ENCODE data around the gene HIPK2. TPM values are rescaled to one million over a fixed set of nuclear protein-coding genes. Genes with fewer than 3 reads are reported as not detected.
A peak's percentile ranks its signal among the peaks of the same experiment; 100 is the strongest.

HIPK2 gene
- total RNA-seq, 2 experiments from 2014 or later: 15.4 to 16.1 TPM

DNA sequence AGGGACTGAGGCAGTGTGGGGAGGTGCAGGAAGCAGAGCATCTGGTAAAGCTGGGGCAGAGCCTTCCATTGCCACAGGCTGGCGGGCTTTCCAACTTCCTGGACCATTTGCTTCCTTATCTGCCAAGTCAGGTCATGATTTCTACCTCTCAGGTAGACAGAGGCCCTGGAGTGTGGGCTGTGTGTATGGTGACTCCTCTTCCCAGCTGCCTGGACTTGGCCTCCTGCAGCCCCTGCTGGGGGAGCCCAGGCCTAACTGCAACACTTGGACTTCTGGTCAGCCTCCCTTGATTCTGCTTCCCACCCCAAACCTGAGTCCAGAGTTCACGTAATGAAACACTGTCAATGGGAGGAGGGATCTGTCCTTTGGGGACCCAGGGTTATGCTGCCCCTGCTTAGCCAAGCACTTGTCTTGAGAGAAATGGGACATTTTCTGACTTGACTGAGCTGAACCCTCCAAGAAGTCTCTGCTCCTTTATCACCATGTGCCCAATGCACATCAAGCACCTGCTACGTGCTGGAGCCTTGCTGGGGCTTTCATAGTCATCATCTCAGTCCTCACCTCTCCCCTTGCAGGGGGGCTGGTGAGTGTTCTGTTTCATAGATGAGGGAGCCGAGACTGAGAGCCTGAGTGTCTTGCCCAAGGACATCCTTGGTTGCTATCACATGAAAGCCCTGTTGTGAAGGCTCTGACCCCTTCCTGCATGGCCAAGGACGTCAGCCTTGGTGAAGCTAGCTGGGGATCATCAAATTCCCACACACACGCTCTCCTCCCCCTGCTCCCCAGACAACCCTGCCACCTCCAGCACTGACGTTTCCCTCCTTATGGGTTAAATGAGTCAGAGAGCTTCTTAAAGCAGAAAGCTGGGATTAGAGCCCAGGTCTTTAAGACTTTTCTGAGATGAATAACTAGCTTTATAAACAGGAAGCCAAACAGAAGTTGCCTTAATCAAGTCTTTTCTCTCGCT, 250.9 kb downstream of the HIPK2 start:
- Mint-ChIP-seq H3K36me3 (no peaks in the 10 kb centered on the region), H3K4me1 (peaks cover 5% of the 10 kb centered on the region), H3K27me3 (peaks cover 43% of the 10 kb centered on the region), H3K4me3 (no peak overlapping the region), H3K9me3 (peaks cover 2% of the 10 kb centered on the region), H3K27ac (no peak overlapping the region)
- DNase-seq: no peak

DNA sequence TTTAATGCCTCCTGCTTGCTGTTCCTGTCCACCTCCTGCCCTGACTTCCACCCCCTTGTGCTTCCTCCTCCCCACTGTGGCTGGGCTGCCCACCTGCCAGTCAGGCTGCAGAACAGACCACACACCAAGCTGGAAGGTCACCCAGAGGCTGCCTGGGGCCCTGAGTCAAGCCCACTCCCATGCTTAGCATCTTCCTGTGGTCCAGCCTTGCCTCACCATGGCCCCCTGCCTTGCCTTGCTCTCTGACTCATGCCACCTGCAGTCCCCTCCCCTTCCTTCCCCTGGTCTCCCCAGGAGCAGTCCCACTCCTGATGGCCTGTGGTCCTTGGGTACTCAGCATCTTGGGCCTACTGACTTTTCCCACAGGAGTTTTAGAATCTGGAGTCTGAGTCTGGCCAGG, 252.0 kb downstream of the HIPK2 start:
- DNase-seq: no peak
- peaks cover 2% of the 10 kb centered on the region for H3K9me3 Mint-ChIP-seq
- H3K27me3 Mint-ChIP-seq: peaks cover 52% of the 10 kb centered on the region
- H3K4me3 Mint-ChIP-seq: no peak overlapping the region
- H3K36me3 Mint-ChIP-seq: no peaks in the 10 kb centered on the region
- no peak overlapping the region for H3K27ac Mint-ChIP-seq
- peaks cover 5% of the 10 kb centered on the region for H3K4me1 Mint-ChIP-seq

DNA sequence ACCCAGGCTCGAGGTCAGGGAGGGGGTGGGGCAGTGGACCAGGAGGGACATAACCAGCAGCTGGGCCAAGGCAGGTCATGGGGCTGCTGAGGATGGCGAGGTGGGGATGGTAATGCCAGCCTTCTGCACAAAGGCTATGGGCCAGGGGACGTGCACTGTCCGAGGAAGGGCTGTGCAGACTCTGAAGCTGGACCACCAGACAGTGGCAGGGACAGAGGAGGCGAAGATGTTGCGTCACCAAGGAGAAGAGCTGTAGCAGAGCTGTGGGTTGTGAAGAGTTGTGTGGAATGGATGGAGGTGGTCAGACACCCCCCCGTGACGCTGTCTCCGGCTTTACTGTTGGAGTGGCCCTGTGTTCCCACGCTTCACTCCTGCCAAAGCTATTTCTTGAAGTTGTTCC, 252.6 kb downstream of the HIPK2 start:
- H3K4me1 Mint-ChIP-seq: peaks cover 5% of the 10 kb centered on the region
- peaks cover 2% of the 10 kb centered on the region for H3K9me3 Mint-ChIP-seq
- no peaks in the 10 kb centered on the region for H3K36me3 Mint-ChIP-seq
- peaks cover 52% of the 10 kb centered on the region for H3K27me3 Mint-ChIP-seq
- no peak overlapping the region for H3K27ac Mint-ChIP-seq
- DNase-seq: no peak
- no peak overlapping the region for H3K4me3 Mint-ChIP-seq

GRCh38 chr7:139523968-139524815, 253.6 kb downstream of the HIPK2 start:
- Mint-ChIP-seq H3K27me3 (peaks cover 52% of the 10 kb centered on the region), H3K9me3 (peaks cover 2% of the 10 kb centered on the region), H3K4me1 (peaks cover 5% of the 10 kb centered on the region), H3K27ac (no peak overlapping the region), H3K36me3 (no peaks in the 10 kb centered on the region), H3K4me3 (no peak overlapping the region)
- no peak for DNase-seq

- Mint-ChIP-seq H3K4me3 (peak within 1 kb of the TSS; percentile 18), H3K4me1 (peaks cover 5% of the 10 kb centered on the region), H3K9me3 (peaks cover 2% of the 10 kb centered on the region), H3K36me3 (no peaks in the 10 kb centered on the region), H3K27ac (no peak within 1 kb of the TSS), H3K27me3 (peaks cover 52% of the 10 kb centered on the region)
- DNase-seq: peak; percentile 26
Measured at GRCh38 chr7:139523199-139523941, 254.4 kb downstream of the HIPK2 start, which contains the start of gene CLEC2L. CLEC2L (plus strand) TSS chr7:139523685; CDS start chr7:139523928, 243 bp downstream.

DNA sequence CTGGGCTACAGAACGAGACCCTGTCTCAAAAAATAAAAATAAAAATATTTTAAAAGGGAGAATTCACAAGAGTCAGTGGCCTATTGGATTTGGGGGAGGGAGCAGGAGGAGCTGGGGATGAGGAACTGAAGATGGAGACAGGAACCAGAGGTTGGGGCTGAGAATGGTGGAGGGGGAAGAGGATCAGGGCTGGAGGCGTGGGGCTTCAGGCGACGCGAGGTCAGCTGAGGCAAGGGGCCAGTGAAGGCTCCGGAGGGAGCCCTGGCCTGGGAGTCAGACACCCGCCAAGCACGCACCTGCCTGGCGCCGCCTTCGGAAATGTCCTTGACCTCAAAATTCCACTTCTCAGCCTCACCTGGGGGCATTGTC, 255.0 kb downstream of the HIPK2 start:
- Mint-ChIP-seq H3K36me3 (no peaks in the 10 kb centered on the region), H3K9me3 (no peaks in the 10 kb centered on the region), H3K4me3 (no peak overlapping the region), H3K27me3 (peaks cover 52% of the 10 kb centered on the region), H3K27ac (no peak overlapping the region), H3K4me1 (peaks cover 5% of the 10 kb centered on the region)
- no peak for DNase-seq

DNA sequence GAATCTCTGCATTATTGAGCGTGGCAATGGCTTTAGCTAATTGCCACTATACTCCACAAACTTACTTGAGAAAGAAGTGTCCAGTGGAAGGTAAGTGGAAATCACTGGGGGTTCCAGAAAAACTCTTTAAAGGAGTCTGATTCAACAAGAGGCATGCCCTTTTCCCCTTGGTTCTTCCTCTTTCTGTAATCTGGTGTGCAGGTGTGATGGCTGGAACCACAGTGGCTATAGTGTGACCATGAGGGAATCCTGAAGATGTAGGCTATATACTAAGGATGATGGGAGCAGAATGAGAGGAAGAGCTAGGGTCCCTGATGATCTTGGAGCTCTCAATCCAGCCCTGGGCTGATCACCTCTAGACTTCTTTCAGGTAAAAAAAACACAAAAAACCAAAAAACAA, 256.4 kb downstream of the HIPK2 start:
- Mint-ChIP-seq H3K27me3 (peaks cover 45% of the 10 kb centered on the region), H3K36me3 (no peaks in the 10 kb centered on the region), H3K4me3 (no peak overlapping the region), H3K9me3 (no peaks in the 10 kb centered on the region), H3K4me1 (no peaks in the 10 kb centered on the region), H3K27ac (no peak overlapping the region)
- no peak for DNase-seq

GRCh38 chr7:139515266-139515665, 262.5 kb downstream of the HIPK2 start:
- H3K4me1 Mint-ChIP-seq: no peaks in the 10 kb centered on the region
- H3K4me3 Mint-ChIP-seq: no peak overlapping the region
- H3K27me3 Mint-ChIP-seq: no peaks in the 10 kb centered on the region
- no peak overlapping the region for H3K27ac Mint-ChIP-seq
- H3K36me3 Mint-ChIP-seq: no peaks in the 10 kb centered on the region
- DNase-seq: no peak
- no peaks in the 10 kb centered on the region for H3K9me3 Mint-ChIP-seq

Other genes starting within 250 kb of the HIPK2 start
- 1 to 10 TPM; 1.5 to 1.8 TPM for gene TBXAS1, start 51.3 kb upstream of the HIPK2 start, total RNA-seq

Data from activated naive CD8-positive, alpha-beta T cell treated with anti-CD3 and anti-CD28 coated beads for 36 hours (primary cell).